PC-9 (cell line): ENCODE data around the gene CHST12. TPM values are rescaled to one million over a fixed set of nuclear protein-coding genes. Genes with fewer than 3 reads are reported as not detected.
A peak's percentile ranks its signal among the peaks of the same experiment; 100 is the strongest.
"Not testable (repeated sequence)": the region's sequence is repeated elsewhere in the genome, so short reads cannot be mapped to it uniquely, and the experiment has no call there.

Experiments used
- BruUV-seq: library from RNA; stranded (reverse); fragments of 400-500 nt; replicated peaks from 2 replicates; lab custom pipeline; 2021; lab: Mats Ljungman, UMichigan
- CTCF ChIA-PET: fragments of 300-600 bp; sonication (Branson Sonifier 250); formaldehyde crosslinking; loops from one replicate; lab custom pipeline; 2022; ENCODE audit warnings: antibody characterized with exemption; lab: Charles Lee
- POLR2A ChIA-PET: fragments of 300-600 bp; sonication (Branson Sonifier 250); formaldehyde crosslinking; loops from one replicate; lab custom pipeline; 2022; ENCODE audit warnings: antibody characterized with exemption; ENCODE audit not compliant: unreplicated experiment; lab: Charles Lee
- DNase-seq, 2 experiments: peaks; one replicate each; pipeline versions ENCODE4 v3.0.0 to v3.0.0-alpha.2; 2015 to 2022; ENCODE audit warnings: mixed read lengths in 1 of 2
- H2AFZ ChIP-seq: fragments of 200-600 bp; sonication (generic); 2 replicates; pipeline ENCODE4 v1.8.1; 2017; ENCODE audit warnings: antibody characterized with exemption
- H3F3A ChIP-seq: fragments of 200-600 bp; sonication (generic); 2 replicates; pipeline ENCODE4 v1.8.1; 2017; ENCODE audit warnings: antibody characterized with exemption, mild to moderate bottlenecking, low read depth; ENCODE audit not compliant: insufficient read depth
- H3K27ac ChIP-seq: fragments of 200-600 bp; sonication (generic); 2 replicates; pipeline ENCODE4 v1.6.1; 2016; ENCODE audit warnings: mixed run types
- H3K27me3 ChIP-seq: fragments of 200-600 bp; sonication (generic); 2 replicates; pipeline ENCODE4 v1.6.1; 2016; ENCODE audit warnings: low read depth, mixed run types; ENCODE audit not compliant: insufficient read depth
- H3K36me3 ChIP-seq: fragments of 200-600 bp; sonication (generic); 2 replicates; pipeline ENCODE4 v1.6.1; 2016; ENCODE audit warnings: low read depth, mixed run types
- H3K4me1 ChIP-seq: fragments of 200-600 bp; sonication (generic); replicated peaks from 2 replicates; pipeline ENCODE4 v1.6.1; 2016; ENCODE audit warnings: mixed run types; ENCODE audit not compliant: insufficient read depth
- H3K4me2 ChIP-seq: fragments of 200-600 bp; sonication (generic); 2 replicates; pipeline ENCODE4 v1.6.1; 2017; ENCODE audit warnings: mixed run types
- H3K4me3 ChIP-seq: fragments of 200-600 bp; sonication (generic); 2 replicates; pipeline ENCODE4 v1.6.1; 2016; ENCODE audit warnings: mixed run types
- H3K79me2 ChIP-seq: fragments of 200-600 bp; sonication (generic); 2 replicates; pipeline ENCODE4 v1.6.1; 2017; ENCODE audit warnings: low read depth, mixed run types
- H3K9me2 ChIP-seq: fragments of 200-600 bp; sonication (generic); 2 replicates; pipeline ENCODE4 v1.8.1; 2017; ENCODE audit warnings: mild to moderate bottlenecking; ENCODE audit not compliant: insufficient read depth
- H3K9me3 ChIP-seq: fragments of 200-600 bp; sonication (generic); 2 replicates; pipeline ENCODE4 v1.8.1; 2016; ENCODE audit warnings: low read depth; ENCODE audit not compliant: insufficient read depth
- H4K20me1 ChIP-seq: fragments of 200-600 bp; sonication (generic); 2 replicates; pipeline ENCODE4 v1.8.1; 2017; ENCODE audit not compliant: insufficient read depth
- CTCF ChIP-seq: fragments of 200-600 bp; sonication (generic); conservative IDR thresholded peaks from 2 replicates; pipeline ENCODE4 v1.6.1; 2017; ENCODE audit warnings: mixed run types, antibody characterized with exemption, mild to moderate bottlenecking, moderate library complexity
- EZH2 ChIP-seq: fragments of 200-600 bp; sonication (generic); IDR thresholded peaks from 2 replicates; pipeline ENCODE4 v1.8.0; 2017; ENCODE audit warnings: antibody characterized with exemption, low read depth
- intact Hi-C: fragments of 100-400 bp; cut with micrococcal nuclease; formaldehyde crosslinking; loops from one replicate; pipeline ENCODE4 v1.10.0; 2022; ENCODE audit not compliant: unreplicated experiment
- total RNA-seq: library from RNA; stranded (reverse); gene quantifications from 2 replicates; pipeline ENCODE4 v1.2.3, GENCODE V29; 2021

The CHST12 gene
- total RNA-seq, 1 experiment from 2014 or later: 25.9 TPM

- Histone ChIP-seq H4K20me1 (peaks cover 11% of the 10 kb centered on the region), H3K4me2 (no peak overlapping the region), H2AFZ (no peak overlapping the region), H3K4me3 (no peak overlapping the region), H3K9me2 (no peaks in the 10 kb centered on the region), H3K27ac (no peak overlapping the region), H3K4me1 (no peaks in the 10 kb centered on the region), H3K36me3 (no peaks in the 10 kb centered on the region), H3K79me2 (no peaks in the 10 kb centered on the region), H3K9me3 (no peaks in the 10 kb centered on the region), H3K27me3 (no peaks in the 10 kb centered on the region), H3F3A (peaks cover 16% of the 10 kb centered on the region; the same call in 1 of the 2 replicates)
- no peak for DNase-seq
- CTCF ChIA-PET: interaction anchor here (0.6 kb wide), 1 partner anchor 80 kb away, joined by 3 read pairs; no protein-coding TSS in a partner anchor
- POLR2A ChIA-PET: interaction anchor here (0.6 kb wide), 1 partner anchor 82 kb away, joined by 6 read pairs; no protein-coding TSS in a partner anchor
- TF ChIP-seq CTCF (no peak), EZH2 (no peak)
- BruUV-seq: no TSS peak
- intact Hi-C loops: no loop called here
Observed at GRCh38 chr7:2386964-2387669, 16.3 kb upstream of the CHST12 start.

GRCh38 chr7:2387897-2388636 lies 15.3 kb upstream of the CHST12 start:
- intact Hi-C loops: no loop called here
- H3K4me2 ChIP-seq: no peak overlapping the region
- H3K79me2 ChIP-seq: no peaks in the 10 kb centered on the region
- peaks cover 12% of the 10 kb centered on the region for H3F3A ChIP-seq
- no peaks in the 10 kb centered on the region for H3K4me1 ChIP-seq
- no peaks in the 10 kb centered on the region for H3K36me3 ChIP-seq
- DNase-seq: no peak
- H3K9me2 ChIP-seq: no peaks in the 10 kb centered on the region
- H3K27ac ChIP-seq: no peak overlapping the region
- CTCF ChIA-PET: interaction anchor here (0.6 kb wide), 1 partner anchor 79 kb away, joined by 3 read pairs; no protein-coding TSS in a partner anchor
- H3K4me3 ChIP-seq: no peak overlapping the region
- no peak overlapping the region for H2AFZ ChIP-seq
- H3K9me3 ChIP-seq: no peaks in the 10 kb centered on the region
- TF ChIP-seq EZH2 (no peak), CTCF (no peak)
- H4K20me1 ChIP-seq: peaks cover 4% of the 10 kb centered on the region; the same call in 1 of the 2 replicates
- BruUV-seq: no TSS peak
- POLR2A ChIA-PET: no interaction called here
- H3K27me3 ChIP-seq: no peaks in the 10 kb centered on the region

- H3K9me3 ChIP-seq: no peaks in the 10 kb centered on the region
- no TSS peak for BruUV-seq
- CTCF ChIA-PET: no interaction called here
- H2AFZ ChIP-seq: no peak overlapping the region
- POLR2A ChIA-PET: no interaction called here
- TF ChIP-seq EZH2: no peak
- no peak for TF ChIP-seq CTCF
- peaks cover 13% of the 10 kb centered on the region for H3F3A ChIP-seq
- H3K79me2 ChIP-seq: no peaks in the 10 kb centered on the region
- H3K4me3 ChIP-seq: no peak overlapping the region
- no peak overlapping the region for H3K4me2 ChIP-seq
- H3K27ac ChIP-seq: no peak overlapping the region
- H4K20me1 ChIP-seq: no peaks in the 10 kb centered on the region
- H3K27me3 ChIP-seq: no peaks in the 10 kb centered on the region
- no peaks in the 10 kb centered on the region for H3K36me3 ChIP-seq
- no peaks in the 10 kb centered on the region for H3K9me2 ChIP-seq
- intact Hi-C loops: no loop called here
- H3K4me1 ChIP-seq: no peaks in the 10 kb centered on the region
- no peak for DNase-seq
Observed at GRCh38 chr7:2388637-2388954, 14.8 kb upstream of the CHST12 start.

GRCh38 chr7:2390020-2390816 lies 13.2 kb upstream of the CHST12 start:
- H3K4me3 ChIP-seq, H3K9me2 ChIP-seq, intact Hi-C loops, H3F3A ChIP-seq, H3K36me3 ChIP-seq, H3K27me3 ChIP-seq, H3K9me3 ChIP-seq, POLR2A ChIA-PET, H3K79me2 ChIP-seq, H4K20me1 ChIP-seq, H3K4me2 ChIP-seq, H3K27ac ChIP-seq, CTCF ChIA-PET, BruUV-seq, H2AFZ ChIP-seq, H3K4me1 ChIP-seq: not testable (repeated sequence)
- DNase-seq: peak in 1 of 2 experiments; percentile 2
